HFF-Myc (cell line): ENCODE results near the gene HPS1.

Experiments
- DNase-seq: peaks from one replicate; pipeline ENCODE4 v3.0.0-alpha.2; 2011; ENCODE audit warnings: low read depth; ENCODE audit errors: extremely low read depth
- H3K4me3 ChIP-seq: replicated peaks from 2 replicates; pipeline ENCODE4 v1.5.1; 2011; ENCODE audit warnings: low read depth, mild to moderate bottlenecking, control low read depth, low read length
- TF ChIP-seq, protein P1 (sequence below): IDR thresholded peaks from 2 replicates; pipeline ENCODE4 v1.5.1; 2012; ENCODE audit warnings: mild to moderate bottlenecking, low read depth, low read length, control low read depth; ENCODE audit errors: missing control alignments

Gene HPS1

GRCh38 chr10:98377001-98377400 is 69.7 kb downstream of the HPS1 start:
- no peak overlapping the region for H3K4me3 ChIP-seq
- TF ChIP-seq, protein P1, sequence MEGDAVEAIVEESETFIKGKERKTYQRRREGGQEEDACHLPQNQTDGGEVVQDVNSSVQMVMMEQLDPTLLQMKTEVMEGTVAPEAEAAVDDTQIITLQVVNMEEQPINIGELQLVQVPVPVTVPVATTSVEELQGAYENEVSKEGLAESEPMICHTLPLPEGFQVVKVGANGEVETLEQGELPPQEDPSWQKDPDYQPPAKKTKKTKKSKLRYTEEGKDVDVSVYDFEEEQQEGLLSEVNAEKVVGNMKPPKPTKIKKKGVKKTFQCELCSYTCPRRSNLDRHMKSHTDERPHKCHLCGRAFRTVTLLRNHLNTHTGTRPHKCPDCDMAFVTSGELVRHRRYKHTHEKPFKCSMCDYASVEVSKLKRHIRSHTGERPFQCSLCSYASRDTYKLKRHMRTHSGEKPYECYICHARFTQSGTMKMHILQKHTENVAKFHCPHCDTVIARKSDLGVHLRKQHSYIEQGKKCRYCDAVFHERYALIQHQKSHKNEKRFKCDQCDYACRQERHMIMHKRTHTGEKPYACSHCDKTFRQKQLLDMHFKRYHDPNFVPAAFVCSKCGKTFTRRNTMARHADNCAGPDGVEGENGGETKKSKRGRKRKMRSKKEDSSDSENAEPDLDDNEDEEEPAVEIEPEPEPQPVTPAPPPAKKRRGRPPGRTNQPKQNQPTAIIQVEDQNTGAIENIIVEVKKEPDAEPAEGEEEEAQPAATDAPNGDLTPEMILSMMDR: no peak
- DNase-seq: no peak

- H3K4me3 ChIP-seq: no peak overlapping the region
- TF ChIP-seq, protein P1: no peak
- DNase-seq: peak; percentile 19
Measured at GRCh38 chr10:98376485-98376884, 70.2 kb downstream of the HPS1 start.

- H3K4me3 ChIP-seq: no peak overlapping the region
- peak; percentile 19 for DNase-seq
- TF ChIP-seq, protein P1: no peak
Measured at GRCh38 chr10:98374217-98374985, 72.3 kb downstream of the HPS1 start.

DNA sequence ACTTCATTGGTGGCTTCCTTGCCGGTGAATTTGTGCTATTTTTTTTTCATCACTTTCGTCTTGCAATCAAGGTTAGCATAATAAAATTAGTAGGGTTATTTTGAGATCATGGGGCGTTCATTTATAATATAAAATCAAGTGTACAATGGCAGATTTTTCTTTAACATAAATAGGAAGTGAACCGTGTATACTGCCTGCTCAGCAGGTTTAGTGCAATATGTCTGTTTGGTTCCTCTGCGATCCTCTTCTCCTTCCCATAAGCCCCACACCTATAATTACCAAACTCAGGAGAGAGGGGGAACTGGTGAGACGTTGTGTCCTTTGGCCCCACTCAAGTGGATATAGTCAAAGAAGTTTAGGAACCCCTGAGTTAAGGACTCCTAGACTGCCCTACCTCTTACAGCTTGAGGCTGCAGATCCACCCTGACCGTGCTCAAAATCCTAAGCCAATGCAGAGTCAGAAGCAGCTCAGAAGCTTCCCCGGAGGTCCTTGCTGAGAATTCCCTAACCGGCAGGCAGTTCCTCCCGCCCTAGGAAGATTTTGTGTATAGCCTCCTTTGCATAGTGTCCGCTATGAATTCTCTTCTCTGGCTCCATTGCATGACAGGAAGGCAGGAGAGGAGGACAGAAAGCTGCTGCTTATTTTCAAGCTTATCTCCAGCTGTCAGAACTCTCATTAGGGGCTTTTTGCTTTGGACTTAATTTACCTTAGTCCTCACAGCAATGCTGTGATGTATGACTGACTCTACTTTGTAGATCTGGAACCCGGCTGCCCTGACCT is 73.3 kb downstream of the HPS1 start:
- no peak overlapping the region for H3K4me3 ChIP-seq
- TF ChIP-seq, protein P1: no peak
- DNase-seq: no peak

GRCh38 chr10:98370831-98371820 is 75.6 kb downstream of the HPS1 start:
- no peak for DNase-seq
- H3K4me3 ChIP-seq: no peak overlapping the region
- TF ChIP-seq, protein P1: no peak

- no peak overlapping the region for H3K4me3 ChIP-seq
- DNase-seq: no peak
- TF ChIP-seq, protein P1: no peak
Measured at GRCh38 chr10:98369801-98370200, 76.9 kb downstream of the HPS1 start.
